HG02759 (cell line): ENCODE data around the gene THOC5.

Source experiments
- ATAC-seq: cut with Tn5 transposase; IDR thresholded peaks from one replicate; pipeline ENCODE4 v1.9.1; 2021; ENCODE audit warnings: mild to moderate bottlenecking, moderate library complexity; ENCODE audit not compliant: unreplicated experiment

Gene THOC5

GRCh38 chr22:29478326-29479276 lies 75.0 kb downstream of the THOC5 start:
- no peak for ATAC-seq

GRCh38 chr22:29477723-29478318 lies 75.7 kb downstream of the THOC5 start:
- ATAC-seq: no peak

- no peak for ATAC-seq
Observed at GRCh38 chr22:29476116-29476515, 77.4 kb downstream of the THOC5 start.

- ATAC-seq: peak; percentile 88
Observed at GRCh38 chr22:29475550-29475949, 78.0 kb downstream of the THOC5 start.

GRCh38 chr22:29473001-29473400 lies 80.6 kb downstream of the THOC5 start:
- no peak for ATAC-seq

GRCh38 chr22:29470159-29470855 lies 83.2 kb downstream of the THOC5 start:
- ATAC-seq: no peak

- ATAC-seq: no peak
Observed at GRCh38 chr22:29469755-29470154, 83.8 kb downstream of the THOC5 start.

GRCh38 chr22:29464581-29464980 lies 89.0 kb downstream of the THOC5 start:
- ATAC-seq: no peak

- no peak for ATAC-seq
Observed at GRCh38 chr22:29463629-29464028, 89.9 kb downstream of the THOC5 start.

- ATAC-seq: no peak
Observed at GRCh38 chr22:29461263-29461662, 92.3 kb downstream of the THOC5 start.

GRCh38 chr22:29459773-29460172 lies 93.8 kb downstream of the THOC5 start:
- ATAC-seq: no peak

GRCh38 chr22:29458551-29458950 lies 95.0 kb downstream of the THOC5 start:
- no peak for ATAC-seq

GRCh38 chr22:29457730-29458129 lies 95.8 kb downstream of the THOC5 start:
- ATAC-seq: no peak

GRCh38 chr22:29456211-29456671 lies 97.3 kb downstream of the THOC5 start:
- ATAC-seq: no peak
